ENCODE measurements around the gene NTF3. TPM values are rescaled to one million over a fixed set of nuclear protein-coding genes. Genes with fewer than 3 reads are reported as not detected.

Gene NTF3
- total RNA-seq, 4 donors from 2014 or later: 0.69 to 9.8 (median 2.5) TPM

DNA sequence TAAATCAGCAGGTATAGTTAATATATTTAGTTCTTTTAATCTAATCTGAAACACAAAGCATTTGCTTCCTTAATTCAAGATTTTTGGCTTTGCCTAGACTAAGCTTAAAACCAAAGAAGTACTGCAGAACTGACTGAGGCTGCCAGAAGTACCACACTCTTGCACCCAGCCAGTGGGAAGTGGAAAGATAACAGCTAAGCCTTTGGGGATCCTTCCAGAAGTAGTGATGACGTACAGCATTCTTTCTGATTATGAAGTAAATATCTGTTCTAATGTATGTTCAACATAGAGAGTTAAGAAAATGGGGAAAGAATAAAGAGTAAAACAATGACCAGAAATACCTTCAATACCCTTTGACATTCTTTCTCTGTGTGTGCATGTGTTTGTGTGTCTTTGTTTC lies 19.3 kb downstream of the NTF3 start:
- H3K9me3 ChIP-seq: no peaks in the 10 kb centered on the region
- H3K4me3 ChIP-seq: no peak overlapping the region
- no peaks in the 10 kb centered on the region for H3K36me3 ChIP-seq
- peaks cover 72% of the 10 kb centered on the region for H3K27me3 ChIP-seq
- no peak overlapping the region for H3K27ac ChIP-seq
- 60 to 100% methylated on average over 1 of the region's 1 CpG for WGBS, 2 donors (ENCODE audit: low coverage in 1 of 2)
- no peak for ATAC-seq
- no peaks in the 10 kb centered on the region for H3K4me1 ChIP-seq
- TF ChIP-seq POLR2AphosphoS5 (IDR thresholded peaks at IDR 0.05): no peak
- no peak for TF ChIP-seq POLR2A (IDR thresholded peaks at IDR 0.05)
- no peak for TF ChIP-seq CTCF (IDR thresholded peaks at IDR 0.05)
- TF ChIP-seq EP300 (IDR thresholded peaks at IDR 0.05): no peak

DNA sequence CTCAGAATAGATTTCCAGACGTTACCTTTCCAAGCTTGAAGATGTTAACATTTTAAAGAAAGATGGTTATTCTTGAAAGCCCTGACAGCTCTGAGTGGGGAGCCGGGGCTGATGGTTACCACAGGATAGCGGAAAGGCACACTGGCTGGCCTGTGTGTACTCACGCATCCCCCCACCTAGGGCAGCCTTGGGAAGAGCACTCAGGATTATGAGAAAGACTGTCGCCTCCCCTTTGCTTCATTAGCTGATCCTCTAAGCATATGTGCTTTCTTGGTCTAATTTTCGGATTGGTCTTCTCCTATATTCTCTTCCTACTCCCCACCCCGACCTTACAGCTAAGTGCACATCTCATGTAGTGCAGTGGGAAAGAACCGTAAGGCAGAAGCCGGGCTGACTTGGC lies 20.7 kb downstream of the NTF3 start:
- TF ChIP-seq CTCF (IDR thresholded peaks at IDR 0.05) (no peak), POLR2A (IDR thresholded peaks at IDR 0.05) (no peak), EP300 (IDR thresholded peaks at IDR 0.05) (no peak), POLR2AphosphoS5 (IDR thresholded peaks at IDR 0.05) (no peak)
- WGBS, 2 donors (ENCODE audit: low coverage in 1 of 2): 83 to 93% methylated on average over 6 to 9 of the region's 9 CpGs
- Histone ChIP-seq H3K4me3 (no peak overlapping the region), H3K27ac (no peak overlapping the region), H3K4me1 (no peaks in the 10 kb centered on the region), H3K36me3 (no peaks in the 10 kb centered on the region), H3K9me3 (no peaks in the 10 kb centered on the region), H3K27me3 (peaks cover 72% of the 10 kb centered on the region)
- ATAC-seq: no peak

DNA sequence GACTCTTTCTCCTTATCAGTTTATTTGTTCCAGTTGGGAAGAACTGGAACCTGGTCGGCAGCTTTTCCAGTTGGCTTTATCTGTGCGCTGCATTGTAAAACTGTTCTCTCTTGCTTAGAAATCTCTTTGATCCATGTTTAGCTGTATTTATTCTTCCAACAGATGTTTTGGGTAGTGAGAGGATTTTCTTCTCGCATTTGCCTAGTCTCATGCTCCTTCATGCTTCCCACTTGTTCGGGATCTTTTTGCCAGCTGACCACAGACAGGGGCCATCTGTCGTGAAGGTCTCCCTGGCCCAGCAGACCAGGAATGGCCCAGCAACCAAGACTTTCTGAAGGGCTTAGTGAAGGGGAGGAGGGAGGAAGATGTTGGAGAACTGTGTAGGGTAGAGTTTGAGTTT lies 21.6 kb downstream of the NTF3 start:
- WGBS, 2 donors (ENCODE audit: low coverage in 1 of 2): 72 to 83% methylated on average over 2 to 5 of the region's 5 CpGs
- no peaks in the 10 kb centered on the region for H3K9me3 ChIP-seq
- H3K4me1 ChIP-seq: no peaks in the 10 kb centered on the region
- H3K27ac ChIP-seq: no peak overlapping the region
- no peak for ATAC-seq
- H3K27me3 ChIP-seq: peaks cover 63% of the 10 kb centered on the region
- H3K36me3 ChIP-seq: no peaks in the 10 kb centered on the region
- TF ChIP-seq EP300 (IDR thresholded peaks at IDR 0.05): no peak
- TF ChIP-seq POLR2A (IDR thresholded peaks at IDR 0.05): no peak
- TF ChIP-seq CTCF (IDR thresholded peaks at IDR 0.05): no peak
- no peak for TF ChIP-seq POLR2AphosphoS5 (IDR thresholded peaks at IDR 0.05)
- no peak overlapping the region for H3K4me3 ChIP-seq

DNA sequence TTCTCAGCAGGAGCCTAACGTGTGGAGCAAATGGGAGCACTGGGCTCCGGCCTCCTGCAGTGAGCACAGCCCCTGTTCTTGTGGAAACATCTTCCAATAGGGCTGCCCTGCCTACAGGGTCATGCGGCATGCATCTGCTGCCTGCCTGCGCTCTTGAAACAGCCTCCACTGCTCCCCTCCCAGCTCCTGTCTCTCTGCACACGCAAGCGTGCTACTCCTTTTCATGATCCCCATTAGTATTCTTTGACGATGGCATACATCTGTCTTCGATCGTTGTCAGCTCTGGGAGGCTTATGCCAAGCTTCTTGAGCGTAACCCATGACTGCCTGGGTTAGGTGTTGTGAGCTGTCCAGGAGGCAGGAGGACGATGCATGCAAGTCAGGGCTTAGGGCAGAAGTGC lies 23.1 kb downstream of the NTF3 start:
- no peaks in the 10 kb centered on the region for H3K4me1 ChIP-seq
- H3K27me3 ChIP-seq: peaks cover 53% of the 10 kb centered on the region
- H3K36me3 ChIP-seq: no peaks in the 10 kb centered on the region
- no peak overlapping the region for H3K4me3 ChIP-seq
- ATAC-seq: no peak
- 98% methylated on average over 6 of the region's 11 CpGs; no CpG with 5 or more reads in 1 of the 2 donors for WGBS, 2 donors (ENCODE audit: low coverage in 1 of 2)
- no peaks in the 10 kb centered on the region for H3K9me3 ChIP-seq
- no peak overlapping the region for H3K27ac ChIP-seq
- no peak for TF ChIP-seq POLR2AphosphoS5 (IDR thresholded peaks at IDR 0.05)
- TF ChIP-seq CTCF (IDR thresholded peaks at IDR 0.05): no peak
- TF ChIP-seq EP300 (IDR thresholded peaks at IDR 0.05): no peak
- TF ChIP-seq POLR2A (IDR thresholded peaks at IDR 0.05): no peak

DNA sequence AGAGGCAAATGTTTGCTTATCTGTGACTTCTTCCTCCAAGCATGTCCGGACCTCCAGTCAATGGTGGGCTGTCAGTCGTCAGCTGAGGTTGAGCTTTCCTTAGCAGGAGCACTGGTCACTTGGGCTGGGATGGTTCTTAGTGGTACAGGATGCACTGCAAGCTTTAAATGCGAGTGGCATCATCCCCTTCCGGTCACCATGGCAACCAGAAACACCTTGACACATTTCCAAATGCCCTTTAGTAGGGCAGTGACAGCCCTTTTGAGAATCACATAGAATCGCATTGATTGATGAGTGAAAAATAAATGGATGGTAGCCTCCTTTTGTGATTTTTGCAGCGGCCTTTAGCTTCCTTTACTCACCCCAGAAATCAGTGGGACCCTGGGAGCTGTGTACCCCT lies 24.1 kb downstream of the NTF3 start:
- no peak for ATAC-seq
- H3K27ac ChIP-seq: no peak overlapping the region
- H3K4me1 ChIP-seq: no peaks in the 10 kb centered on the region
- WGBS, 2 donors (ENCODE audit: low coverage in 1 of 2): 70 to 90% methylated on average over 2 to 4 of the region's 6 CpGs
- H3K9me3 ChIP-seq: no peaks in the 10 kb centered on the region
- no peaks in the 10 kb centered on the region for H3K36me3 ChIP-seq
- no peak for TF ChIP-seq CTCF (IDR thresholded peaks at IDR 0.05)
- no peak for TF ChIP-seq EP300 (IDR thresholded peaks at IDR 0.05)
- no peak for TF ChIP-seq POLR2AphosphoS5 (IDR thresholded peaks at IDR 0.05)
- TF ChIP-seq POLR2A (IDR thresholded peaks at IDR 0.05): no peak
- H3K27me3 ChIP-seq: peaks cover 44% of the 10 kb centered on the region
- H3K4me3 ChIP-seq: no peak overlapping the region
